22Rv1 (cell line): ENCODE results near the gene JMJD7.

Source experiments
- CTCF ChIP-seq: fragments of 450-650 bp; IDR thresholded peaks from 2 replicates; pipeline ENCODE4 v1.5.1; 2017; ENCODE audit warnings: mild to moderate bottlenecking
- ZFX ChIP-seq: fragments of 450-650 bp; IDR thresholded peaks from 2 replicates; pipeline ENCODE4 v1.6.1; 2017; ENCODE audit warnings: antibody characterized with exemption, borderline replicate concordance

GRCh38 chr15:41789662-41790061, 38.2 kb upstream of the JMJD7 start:
- TF ChIP-seq CTCF (no peak), ZFX (no peak)
